HCT116 (cell line): ENCODE measurements around the gene TSPAN1. TPM values are rescaled to one million over a fixed set of nuclear protein-coding genes. Genes with fewer than 3 reads are reported as not detected.

Source experiments
- ATAC-seq: fragments of 200-7000 bp; cut with Tn5 transposase; 2 replicates; pipeline ENCODE4 v1.9.1; 2020; ENCODE audit warnings: mild to moderate bottlenecking, moderate library complexity
- BruUV-seq: library from RNA; stranded (reverse); fragments of 400-500 nt; replicated peaks from 2 replicates; lab custom pipeline; 2021; lab: Mats Ljungman, UMichigan
- CTCF ChIA-PET: fragments of 300-600 bp; sonication (Branson Sonifier 250); formaldehyde crosslinking; loops from one replicate; lab custom pipeline; 2021; ENCODE audit warnings: antibody characterized with exemption; lab: Charles Lee
- POLR2A ChIA-PET: fragments of 300-600, 350-600 bp; sonication (Branson Sonifier 250); formaldehyde crosslinking; loops from one replicate; lab custom pipeline; 2021; ENCODE audit warnings: antibody characterized with exemption; lab: Charles Lee
- RAD21 ChIA-PET, 2 experiments: fragments of 300-600 bp; sonication (Branson Sonifier 250); formaldehyde crosslinking; loops; one replicate each; lab custom pipeline; 2023; ENCODE audit warnings: low total read pairs in 2 of 2; ENCODE audit not compliant: uncharacterized antibody in 2 of 2, unreplicated experiment in 2 of 2, low non-redundant PET in 1 of 2; lab: Charles Lee
- DNase-seq: peaks from one replicate; pipeline ENCODE4 v3.0.0-alpha.2; 2010; ENCODE audit warnings: low read depth, low spot score
- H2AFZ ChIP-seq: fragments of 200-600 bp; shearing (Covaris generic), sonication (generic); 2 replicates; pipeline ENCODE4 v1.6.1; 2017; ENCODE audit warnings: low read depth, mixed run types, mixed read lengths, antibody characterized with exemption, low read length; ENCODE audit not compliant: poor library complexity, severe bottlenecking
- H3K27ac ChIP-seq: 2 replicates; pipeline ENCODE4 v1.5.1; 2012; ENCODE audit warnings: low read depth, low read length
- H3K27me3 ChIP-seq: fragments of 200-600 bp; sonication (generic); 2 replicates; pipeline ENCODE4 v1.6.1; 2016; ENCODE audit warnings: mixed run types, low read length, mixed read lengths; ENCODE audit not compliant: insufficient read depth
- H3K36me3 ChIP-seq, 2 experiments: fragments of 200-500 bp in 1 of 2; fragments of 200-600 bp in 1 of 2; sonication (Bioruptor generic) in 1 of 2; sonication (generic) in 1 of 2; 2 replicates each; pipeline versions ENCODE4 v1.5.1 to v1.6.1; 2014 to 2016; ENCODE audit warnings: low read length in 2 of 2, inconsistent platforms in 1 of 2, mixed read lengths in 1 of 2, mixed run types in 1 of 2; ENCODE audit not compliant: insufficient read depth in 2 of 2, control insufficient read depth in 1 of 2
- H3K4me1 ChIP-seq, 2 experiments: fragments of 200-600 bp in 1 of 2; sonication (generic) in 1 of 2; 2 replicates each; pipeline versions ENCODE4 v1.5.1 to v1.6.1; 2012 to 2017; ENCODE audit warnings: low read length in 2 of 2, inconsistent platforms in 1 of 2, mild to moderate bottlenecking in 1 of 2, mixed read lengths in 1 of 2, mixed run types in 1 of 2, moderate library complexity in 1 of 2; ENCODE audit not compliant: insufficient read depth in 2 of 2, control insufficient read depth in 1 of 2
- H3K4me2 ChIP-seq: fragments of 200-600 bp; sonication (generic); 2 replicates; pipeline ENCODE4 v1.6.1; 2017; ENCODE audit warnings: mixed run types, low read length, mixed read lengths
- H3K4me3 ChIP-seq, 2 experiments: fragments of 200-600 bp in 1 of 2; sonication (generic) in 1 of 2; replicated peaks in 1 of 2; 2 replicates each; pipeline ENCODE4 v1.5.1; 2011 to 2016; ENCODE audit warnings: low read length in 2 of 2, control low read depth in 1 of 2, low read depth in 1 of 2, mild to moderate bottlenecking in 1 of 2, mixed read lengths in 1 of 2, mixed run types in 1 of 2
- H3K79me2 ChIP-seq: fragments of 200-600 bp; sonication (generic); 2 replicates; pipeline ENCODE4 v1.6.1; 2017; ENCODE audit warnings: mild to moderate bottlenecking, mixed run types, low read length, moderate library complexity, mixed read lengths; ENCODE audit not compliant: insufficient read depth
- H3K9ac ChIP-seq: fragments of 200-600 bp; sonication (generic); 2 replicates; pipeline ENCODE4 v1.6.1; 2016; ENCODE audit warnings: low read length, mixed read lengths
- H3K9me2 ChIP-seq: fragments of 200-600 bp; sonication (generic), shearing (Covaris generic); 2 replicates; pipeline ENCODE4 v1.6.1; 2017; ENCODE audit warnings: mixed run types, mild to moderate bottlenecking, moderate library complexity; ENCODE audit not compliant: insufficient read depth
- H3K9me3 ChIP-seq, 2 experiments: fragments of 200-500 bp in 1 of 2; fragments of 200-600 bp in 1 of 2; sonication (Bioruptor generic) in 1 of 2; sonication (generic) in 1 of 2; 2 replicates each; pipeline ENCODE4 v1.6.1; 2014 to 2017; ENCODE audit warnings: low read length in 2 of 2, mixed read lengths in 2 of 2, inconsistent platforms in 1 of 2, low read depth in 1 of 2, mild to moderate bottlenecking in 1 of 2, mixed run types in 1 of 2, moderate library complexity in 1 of 2; ENCODE audit not compliant: control insufficient read depth in 1 of 2, insufficient read depth in 1 of 2
- H4K20me1 ChIP-seq: fragments of 200-600 bp; sonication (generic), shearing (Covaris generic); 2 replicates; pipeline ENCODE4 v1.6.1; 2017; ENCODE audit warnings: mixed run types, mild to moderate bottlenecking, moderate library complexity; ENCODE audit not compliant: insufficient read depth
- CEBPB ChIP-seq: IDR thresholded peaks from 2 replicates; pipeline ENCODE4 v1.6.1; 2012; ENCODE audit warnings: low read depth
- JUND ChIP-seq: IDR thresholded peaks from 2 replicates; pipeline ENCODE4 v1.6.1; 2012
- POLR2A ChIP-seq: IDR thresholded peaks from 2 replicates; pipeline ENCODE4 v1.7.0; 2011; ENCODE audit warnings: borderline replicate concordance; ENCODE audit not compliant: insufficient read depth, insufficient read length; ENCODE audit errors: extremely low read depth
- SP1 ChIP-seq: IDR thresholded peaks from 2 replicates; pipeline ENCODE4 v1.6.1; 2012; ENCODE audit warnings: low read depth
- SRF ChIP-seq: IDR thresholded peaks from 2 replicates; pipeline ENCODE4 v1.6.1; 2012; ENCODE audit warnings: low read depth
- TCF7L2 ChIP-seq: IDR thresholded peaks from 2 replicates; pipeline ENCODE4 v1.7.0; 2011; ENCODE audit warnings: borderline replicate concordance, inconsistent platforms; ENCODE audit not compliant: insufficient read depth, insufficient read length; ENCODE audit errors: extremely low read depth
- ZFX ChIP-seq: fragments of 450-650 bp; IDR thresholded peaks from 2 replicates; pipeline ENCODE4 v1.6.1; 2017
- intact Hi-C: fragments of 100-400 bp; cut with micrococcal nuclease; formaldehyde crosslinking; loops from 2 replicates; pipeline ENCODE4 v1.10.0; 2022
- total RNA-seq: library from RNA; stranded (reverse); gene quantifications from one replicate; pipeline ENCODE4 v1.2.1, GENCODE V29; 2021; ENCODE audit not compliant: unreplicated experiment
- TF ChIP-seq, protein P1 (sequence below): IDR thresholded peaks from 2 replicates; pipeline ENCODE4 v1.6.1; 2012
- TF ChIP-seq, protein P2 (sequence below), 3 experiments: fragments of 200-600 bp in 1 of 3; sonication (generic) in 1 of 3; IDR thresholded peaks in 2 of 3; conservative IDR thresholded peaks in 1 of 3; 2 replicates each; pipeline ENCODE4 v1.5.1; 2012 to 2017; ENCODE audit warnings: low read depth in 2 of 3, low read length in 2 of 3, antibody characterized with exemption in 1 of 3, borderline replicate concordance in 1 of 3, control low read depth in 1 of 3, mild to moderate bottlenecking in 1 of 3, mixed read lengths in 1 of 3, mixed run types in 1 of 3, moderate library complexity in 1 of 3; ENCODE audit not compliant: insufficient read depth in 1 of 3
- TF ChIP-seq, protein P3 (sequence below): IDR thresholded peaks from 2 replicates; pipeline ENCODE4 v1.6.1; 2011; ENCODE audit warnings: mild to moderate bottlenecking, low read length, moderate library complexity; ENCODE audit not compliant: insufficient replicate concordance; ENCODE audit errors: extremely low read depth

TSPAN1 gene
- total RNA-seq, 1 experiment from 2014 or later = 9.9 TPM

DNA sequence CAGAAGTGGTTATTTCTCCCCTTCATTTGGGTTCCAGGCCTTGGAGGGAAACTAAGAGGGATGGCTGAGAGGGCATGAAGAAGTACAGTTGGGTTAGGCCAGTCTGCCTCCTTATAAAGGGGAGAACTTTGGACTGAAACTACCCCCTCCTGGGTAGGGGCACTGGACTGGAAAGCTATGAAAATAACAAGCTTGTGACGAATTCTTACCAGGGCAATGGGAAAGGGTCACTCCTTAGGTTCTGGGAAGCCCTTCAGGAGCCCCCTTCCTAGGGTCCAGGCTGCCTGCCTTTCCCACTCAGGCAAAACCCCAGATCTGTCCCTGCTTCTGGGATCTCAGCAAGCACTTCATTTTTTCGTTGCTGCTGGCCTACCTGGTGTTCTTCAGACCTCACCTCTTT lies 11.2 kb downstream of the TSPAN1 start:
- no peak overlapping the region for H3K4me2 ChIP-seq
- H3K4me1 ChIP-seq = peaks cover 51 to 71% of the 10 kb centered on the region in 2 experiments
- H3K4me3 ChIP-seq = no peak overlapping the region
- RAD21 ChIA-PET = interaction anchor here in 1 of 2 experiments (0.6 kb wide), 1 partner anchor 287 kb away, joined by 6 read pairs; no protein-coding TSS in a partner anchor
- H3K9ac ChIP-seq = no peak overlapping the region
- ATAC-seq = no peak
- no peak overlapping the region for H2AFZ ChIP-seq
- no peaks in the 10 kb centered on the region for H3K9me3 ChIP-seq
- H3K27me3 ChIP-seq = no peaks in the 10 kb centered on the region
- intact Hi-C loops = no loop called here
- H4K20me1 ChIP-seq = no peaks in the 10 kb centered on the region
- no peaks in the 10 kb centered on the region for H3K9me2 ChIP-seq
- POLR2A ChIA-PET = no interaction called here
- H3K79me2 ChIP-seq = no peaks in the 10 kb centered on the region
- no TSS peak for BruUV-seq
- H3K27ac ChIP-seq = no peak overlapping the region
- TF ChIP-seq, protein P1, sequence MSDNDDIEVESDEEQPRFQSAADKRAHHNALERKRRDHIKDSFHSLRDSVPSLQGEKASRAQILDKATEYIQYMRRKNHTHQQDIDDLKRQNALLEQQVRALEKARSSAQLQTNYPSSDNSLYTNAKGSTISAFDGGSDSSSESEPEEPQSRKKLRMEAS = no peak
- TF ChIP-seq POLR2A (no peak), TCF7L2 (no peak), CEBPB (no peak), JUND (no peak), SRF (no peak), SP1 (no peak), ZFX (no peak)
- TF ChIP-seq, protein P2, sequence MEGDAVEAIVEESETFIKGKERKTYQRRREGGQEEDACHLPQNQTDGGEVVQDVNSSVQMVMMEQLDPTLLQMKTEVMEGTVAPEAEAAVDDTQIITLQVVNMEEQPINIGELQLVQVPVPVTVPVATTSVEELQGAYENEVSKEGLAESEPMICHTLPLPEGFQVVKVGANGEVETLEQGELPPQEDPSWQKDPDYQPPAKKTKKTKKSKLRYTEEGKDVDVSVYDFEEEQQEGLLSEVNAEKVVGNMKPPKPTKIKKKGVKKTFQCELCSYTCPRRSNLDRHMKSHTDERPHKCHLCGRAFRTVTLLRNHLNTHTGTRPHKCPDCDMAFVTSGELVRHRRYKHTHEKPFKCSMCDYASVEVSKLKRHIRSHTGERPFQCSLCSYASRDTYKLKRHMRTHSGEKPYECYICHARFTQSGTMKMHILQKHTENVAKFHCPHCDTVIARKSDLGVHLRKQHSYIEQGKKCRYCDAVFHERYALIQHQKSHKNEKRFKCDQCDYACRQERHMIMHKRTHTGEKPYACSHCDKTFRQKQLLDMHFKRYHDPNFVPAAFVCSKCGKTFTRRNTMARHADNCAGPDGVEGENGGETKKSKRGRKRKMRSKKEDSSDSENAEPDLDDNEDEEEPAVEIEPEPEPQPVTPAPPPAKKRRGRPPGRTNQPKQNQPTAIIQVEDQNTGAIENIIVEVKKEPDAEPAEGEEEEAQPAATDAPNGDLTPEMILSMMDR (IDR thresholded peaks at IDR 0.05 in 2 of 3, conservative IDR thresholded peaks at IDR 0.05 in 1 of 3; ENCODE audit: borderline replicate concordance in 1 of 3, insufficient read depth in 1 of 3, low read depth in 2 of 3, low read length in 2 of 3) = no peak
- TF ChIP-seq, protein P3, sequence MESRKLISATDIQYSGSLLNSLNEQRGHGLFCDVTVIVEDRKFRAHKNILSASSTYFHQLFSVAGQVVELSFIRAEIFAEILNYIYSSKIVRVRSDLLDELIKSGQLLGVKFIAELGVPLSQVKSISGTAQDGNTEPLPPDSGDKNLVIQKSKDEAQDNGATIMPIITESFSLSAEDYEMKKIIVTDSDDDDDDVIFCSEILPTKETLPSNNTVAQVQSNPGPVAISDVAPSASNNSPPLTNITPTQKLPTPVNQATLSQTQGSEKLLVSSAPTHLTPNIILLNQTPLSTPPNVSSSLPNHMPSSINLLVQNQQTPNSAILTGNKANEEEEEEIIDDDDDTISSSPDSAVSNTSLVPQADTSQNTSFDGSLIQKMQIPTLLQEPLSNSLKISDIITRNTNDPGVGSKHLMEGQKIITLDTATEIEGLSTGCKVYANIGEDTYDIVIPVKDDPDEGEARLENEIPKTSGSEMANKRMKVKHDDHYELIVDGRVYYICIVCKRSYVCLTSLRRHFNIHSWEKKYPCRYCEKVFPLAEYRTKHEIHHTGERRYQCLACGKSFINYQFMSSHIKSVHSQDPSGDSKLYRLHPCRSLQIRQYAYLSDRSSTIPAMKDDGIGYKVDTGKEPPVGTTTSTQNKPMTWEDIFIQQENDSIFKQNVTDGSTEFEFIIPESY = no peak
- H3K36me3 ChIP-seq = peaks cover 10 to 16% of the 10 kb centered on the region in 2 experiments; a peak in 3 of 4 replicates
- DNase-seq = no peak
- CTCF ChIA-PET = no interaction called here
